Measurements from ENCODE around the gene CHN2.
"Not testable (repeated sequence)": the region's sequence is repeated elsewhere in the genome, so short reads cannot be mapped to it uniquely, and the experiment has no call there.

CHN2 gene

GRCh38 chr7:29256693-29257002 lies 62.1 kb downstream of the CHN2 start:
- DNase-seq (ENCODE audit: low read depth) = no peak

- DNase-seq (ENCODE audit: low read depth) = no peak
Measured at GRCh38 chr7:29258951-29259350, 64.4 kb downstream of the CHN2 start.

- DNase-seq (ENCODE audit: low read depth) = no peak
Measured at GRCh38 chr7:29262191-29262917, 67.8 kb downstream of the CHN2 start.

- DNase-seq (ENCODE audit: low read depth) = not testable (repeated sequence)
Measured at GRCh38 chr7:29263601-29264207, 69.1 kb downstream of the CHN2 start.

GRCh38 chr7:29265208-29265923 lies 70.8 kb downstream of the CHN2 start:
- DNase-seq (ENCODE audit: low read depth) = no peak

GRCh38 chr7:29269935-29270334 lies 75.4 kb downstream of the CHN2 start:
- no peak for DNase-seq (ENCODE audit: low read depth)

GRCh38 chr7:29270594-29271318 lies 76.2 kb downstream of the CHN2 start:
- no peak for DNase-seq (ENCODE audit: low read depth)

GRCh38 chr7:29271319-29271658 lies 76.7 kb downstream of the CHN2 start:
- DNase-seq (ENCODE audit: low read depth) = no peak

GRCh38 chr7:29272057-29272456 lies 77.5 kb downstream of the CHN2 start:
- no peak for DNase-seq (ENCODE audit: low read depth)

- no peak for DNase-seq (ENCODE audit: low read depth)
Measured at GRCh38 chr7:29274146-29275017, 79.8 kb downstream of the CHN2 start.

- DNase-seq (ENCODE audit: low read depth) = no peak
Measured at GRCh38 chr7:29275018-29275318, 80.4 kb downstream of the CHN2 start.

GRCh38 chr7:29275493-29275892 lies 80.9 kb downstream of the CHN2 start:
- DNase-seq (ENCODE audit: low read depth) = no peak

GRCh38 chr7:29276199-29276598 lies 81.6 kb downstream of the CHN2 start:
- DNase-seq (ENCODE audit: low read depth) = no peak

GRCh38 chr7:29276806-29277205 lies 82.2 kb downstream of the CHN2 start:
- DNase-seq (ENCODE audit: low read depth) = no peak

- no peak for DNase-seq (ENCODE audit: low read depth)
Measured at GRCh38 chr7:29277436-29278215, 83.1 kb downstream of the CHN2 start.

GRCh38 chr7:29278337-29279069 lies 83.9 kb downstream of the CHN2 start:
- no peak for DNase-seq (ENCODE audit: low read depth)

GRCh38 chr7:29281782-29282541 lies 87.4 kb downstream of the CHN2 start:
- DNase-seq (ENCODE audit: low read depth) = no peak

GRCh38 chr7:29282819-29283414 lies 88.3 kb downstream of the CHN2 start:
- no peak for DNase-seq (ENCODE audit: low read depth)

GRCh38 chr7:29284696-29285443 lies 90.3 kb downstream of the CHN2 start:
- DNase-seq (ENCODE audit: low read depth) = no peak
